Activated CD8-positive, alpha-beta memory T cell treated with anti-CD3 and anti-CD28 coated beads, Interleukin-2, amount 50 U/mL, for 4 hours (primary cell): Measurements from ENCODE around the gene CES1.
"Not testable (repeated sequence)": the region's sequence is repeated elsewhere in the genome, so short reads cannot be mapped to it uniquely, and the experiment has no call there.

Experiments
- DNase-seq: peaks from one replicate; pipeline ENCODE4 v3.0.0-alpha.2; 2020

CES1 gene

DNA sequence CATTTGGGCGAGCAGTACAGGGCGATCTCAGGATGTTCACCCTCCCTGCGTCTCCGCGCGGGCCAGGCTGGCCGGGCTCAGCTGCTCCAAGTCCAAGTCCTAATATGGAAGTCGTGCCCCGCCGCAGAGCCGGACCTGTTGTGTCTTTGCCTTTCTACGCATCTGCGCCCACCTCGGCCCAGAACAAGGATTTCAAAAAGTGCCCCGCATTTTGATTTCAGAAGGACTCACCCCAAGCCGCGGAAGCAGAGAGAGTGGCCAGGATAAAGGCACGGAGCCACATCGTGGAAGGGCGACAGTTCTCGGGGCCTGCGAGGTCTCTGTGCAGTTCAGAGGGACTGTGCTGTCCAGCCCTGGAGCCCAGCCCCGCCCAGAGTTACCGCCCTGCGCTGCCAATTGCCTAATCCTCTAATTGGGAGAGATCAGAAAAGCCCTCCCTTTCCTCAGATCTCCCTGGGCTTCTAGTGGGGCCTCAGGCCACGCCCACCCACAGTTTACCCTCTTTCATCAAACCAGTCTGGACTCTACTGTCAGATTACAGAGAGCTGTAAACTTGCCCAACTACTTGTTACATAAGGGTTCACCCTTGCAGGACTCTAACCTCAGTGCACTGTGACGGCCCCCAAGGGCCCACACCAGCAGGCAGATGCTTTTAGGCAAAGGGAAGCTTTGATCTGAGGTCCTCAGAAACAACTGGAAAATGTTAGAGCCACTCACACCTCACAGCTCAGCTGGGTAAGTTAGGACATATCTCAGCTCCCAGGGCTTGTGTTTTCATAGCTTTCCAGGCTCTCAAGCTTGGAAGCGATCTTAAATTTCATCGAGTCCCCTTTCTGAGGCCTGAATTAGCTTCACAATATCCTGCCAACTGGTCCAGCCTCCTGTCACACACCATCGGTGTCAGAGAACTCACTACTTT, at the start of gene CES1:
TSS of gene CES1 (minus strand) at position 324 of the 919 bp plus-strand sequence. CDS start at position 283, 41 bp downstream.
- no peak for DNase-seq

DNA sequence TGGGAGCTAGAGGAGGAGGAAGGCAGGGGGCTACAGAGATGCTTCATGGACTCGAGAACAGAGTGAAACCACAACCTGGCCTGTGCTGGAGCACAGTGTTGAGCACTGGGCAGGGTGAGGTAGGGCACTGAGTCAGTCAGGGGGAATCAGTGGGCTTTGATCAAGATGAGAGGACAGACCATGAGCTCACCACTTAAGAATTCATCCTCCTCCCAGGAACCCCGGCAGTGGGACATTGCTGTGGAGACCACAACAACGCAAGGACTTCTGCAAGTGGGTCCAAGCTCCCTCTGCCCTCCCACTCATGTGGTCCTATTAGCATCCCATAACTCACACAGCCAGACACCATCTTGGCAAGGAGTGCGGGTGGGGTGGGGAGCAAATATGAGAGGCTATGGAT, 44.0 kb upstream of the CES1 start:
- DNase-seq, result no peak

DNA sequence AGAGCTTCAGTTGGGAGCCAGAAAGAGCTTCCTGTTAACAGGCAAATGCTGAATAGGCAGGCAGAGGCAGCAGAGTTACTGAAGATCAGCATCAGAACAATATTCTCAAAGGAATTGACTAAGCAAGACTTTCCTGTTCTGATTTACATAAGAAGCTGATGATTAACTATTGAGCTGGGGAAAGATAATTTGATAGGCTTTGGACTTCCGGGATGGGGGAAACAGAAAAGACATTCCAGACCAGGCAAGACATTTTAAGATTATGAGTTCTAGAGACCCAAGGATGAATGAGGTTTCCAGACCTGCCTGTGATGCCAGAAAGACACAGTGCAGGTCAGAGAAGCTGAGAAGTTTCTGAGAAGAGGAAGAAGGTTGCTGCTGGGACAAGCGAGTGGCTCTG, 42.4 kb upstream of the CES1 start, which contains the start of gene CES5A:
TSS of gene CES5A (minus strand) at position 101 of the 400 bp plus-strand sequence. CDS start 152 bp downstream, outside the sequence.
- no peak for DNase-seq

DNA sequence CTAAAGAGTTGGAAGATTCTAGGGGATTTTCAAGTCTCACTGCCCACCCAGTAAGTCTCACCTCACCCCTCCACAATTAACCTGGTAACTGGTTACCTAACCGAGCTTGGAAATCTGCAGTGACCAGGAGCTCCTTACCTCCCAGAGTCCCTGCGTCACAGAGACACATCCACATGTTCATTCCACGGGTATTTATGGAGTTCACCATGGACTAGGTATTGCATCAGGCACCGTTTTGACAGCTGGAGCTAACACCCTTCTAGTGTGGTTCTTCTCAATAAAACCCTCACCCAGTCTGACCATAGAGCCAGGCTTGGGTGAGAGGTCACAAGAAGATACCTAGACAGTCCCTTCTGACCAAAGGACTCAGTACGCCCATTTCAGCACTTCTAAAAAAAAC, 40.2 kb upstream of the CES1 start:
- DNase-seq, result no peak

DNA sequence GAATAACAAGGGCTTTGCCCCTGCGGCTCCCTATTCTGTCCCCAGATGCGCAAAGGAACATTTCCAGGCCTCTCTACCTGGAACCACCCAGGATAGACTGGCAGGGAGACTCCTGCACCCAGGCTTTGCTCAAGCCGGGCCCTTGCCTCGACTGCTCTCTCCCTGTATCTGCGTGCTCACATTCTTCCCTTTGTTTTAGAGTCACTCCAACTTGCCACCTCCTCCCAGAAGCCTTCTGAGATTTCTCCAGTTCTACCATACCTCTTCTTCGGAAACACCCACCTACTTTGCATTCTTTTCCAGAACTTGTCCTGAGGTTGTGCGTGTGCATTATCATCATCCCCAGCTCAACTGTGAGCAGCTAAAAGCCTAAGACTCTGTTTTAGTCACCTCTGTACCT, 39.2 kb upstream of the CES1 start:
- no peak for DNase-seq

DNA sequence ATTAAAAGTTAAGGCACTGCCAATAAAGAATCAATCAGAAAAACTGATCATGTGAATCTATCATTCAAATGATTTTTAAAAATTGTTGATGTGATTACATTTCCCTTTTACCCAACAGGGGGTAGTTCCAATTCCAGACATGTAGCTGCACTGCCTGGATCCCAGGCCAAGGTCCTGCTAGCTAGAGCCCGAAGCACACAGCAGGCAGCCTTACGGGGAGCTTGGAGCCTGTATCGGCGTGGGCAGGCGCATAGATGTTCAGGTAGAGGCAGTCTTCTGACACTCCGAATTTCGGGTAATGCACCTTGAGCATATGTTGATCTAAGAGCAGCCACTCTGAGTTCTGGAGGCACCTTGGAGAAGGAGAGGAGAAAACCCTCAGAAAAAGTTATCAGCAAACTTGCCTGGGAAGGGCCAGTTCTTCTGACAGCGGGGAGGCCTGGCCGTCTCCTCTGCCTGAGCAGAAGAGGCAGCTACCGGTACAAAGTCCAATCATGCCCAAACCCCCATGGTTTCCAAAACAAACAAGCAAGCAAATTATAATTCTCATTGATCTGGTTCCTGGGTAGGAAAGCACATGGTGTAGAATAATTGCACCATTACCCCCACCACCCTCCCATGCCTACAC, 38.6 kb upstream of the CES1 start:
- no peak for DNase-seq

DNA sequence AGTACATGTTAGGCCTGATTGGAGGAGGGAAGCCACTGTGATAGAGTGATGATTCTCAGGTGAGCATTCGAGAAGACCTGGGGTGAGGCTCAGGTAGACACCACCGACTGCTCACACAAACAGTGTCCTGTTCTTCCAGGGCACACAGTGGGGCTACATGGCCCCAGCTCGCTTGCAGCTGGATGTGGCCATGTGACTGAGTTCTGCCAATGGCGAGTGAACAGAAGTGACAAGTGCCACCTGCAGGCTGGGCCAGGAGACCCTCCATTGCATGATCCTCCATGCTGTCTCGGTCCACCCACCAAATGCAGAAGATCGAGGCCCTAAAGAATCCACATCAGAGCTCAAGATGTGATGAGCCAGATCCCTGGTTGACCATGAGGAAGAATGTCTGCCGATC, 36.1 kb upstream of the CES1 start:
- DNase-seq, result no peak

DNA sequence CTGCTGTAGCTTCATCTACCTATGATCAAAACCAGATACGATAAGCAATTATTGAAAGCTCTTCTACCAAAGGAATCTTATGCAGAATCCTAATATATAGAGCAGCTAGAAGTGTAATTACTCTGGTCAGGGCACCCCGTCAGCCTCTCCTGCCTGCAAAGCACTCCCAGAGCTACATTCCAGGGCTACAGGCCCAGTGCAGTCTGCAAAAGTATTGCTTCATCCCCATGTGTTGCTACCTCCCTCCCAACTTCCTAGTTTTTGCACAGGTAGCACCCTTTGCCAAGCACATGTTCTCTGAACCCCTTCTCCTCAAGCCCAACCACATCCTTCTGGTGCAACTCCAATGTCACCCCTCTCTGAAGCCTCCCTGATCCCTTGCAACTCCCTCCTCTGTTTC, 35.2 kb upstream of the CES1 start:
- no peak for DNase-seq

DNA sequence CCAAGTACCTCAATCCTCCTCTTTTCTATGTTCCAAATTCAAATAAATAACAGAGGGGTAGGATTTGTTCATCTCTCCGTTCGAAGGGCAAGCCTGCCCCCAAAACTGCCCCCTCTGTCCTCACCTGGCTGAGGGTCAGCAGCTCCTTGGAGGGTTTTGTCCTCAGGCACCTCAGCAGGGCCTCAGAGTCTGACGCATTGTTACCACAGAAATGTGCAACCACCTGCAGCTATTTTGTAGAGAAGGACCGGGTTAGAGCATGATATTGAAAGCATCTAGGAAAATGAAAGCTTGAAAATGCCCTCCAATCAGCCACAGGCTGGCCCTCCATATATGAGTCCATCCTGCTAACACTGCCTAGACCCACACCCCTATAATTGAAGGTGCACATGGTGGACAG, 28.4 kb upstream of the CES1 start:
- no peak for DNase-seq

DNA sequence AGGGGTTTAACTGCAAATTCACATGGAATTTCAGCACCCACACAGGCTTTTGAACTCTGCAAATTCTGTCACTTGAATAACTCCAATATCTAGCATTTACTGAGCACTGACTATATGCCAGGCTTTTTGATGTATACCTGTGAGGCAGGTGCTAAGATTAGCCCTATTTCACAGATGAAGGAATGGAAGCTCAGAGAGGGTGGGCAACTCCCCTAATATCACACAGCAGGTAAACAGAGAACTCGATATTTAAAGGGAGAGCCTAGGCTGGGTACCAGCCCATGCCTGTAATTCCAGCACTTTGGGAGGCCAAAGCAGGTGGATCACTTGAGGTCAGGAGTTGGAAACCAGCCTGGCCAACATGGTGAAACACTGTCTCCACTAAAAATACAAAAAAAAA, 24.8 kb upstream of the CES1 start:
- DNase-seq, result not testable (repeated sequence)

DNA sequence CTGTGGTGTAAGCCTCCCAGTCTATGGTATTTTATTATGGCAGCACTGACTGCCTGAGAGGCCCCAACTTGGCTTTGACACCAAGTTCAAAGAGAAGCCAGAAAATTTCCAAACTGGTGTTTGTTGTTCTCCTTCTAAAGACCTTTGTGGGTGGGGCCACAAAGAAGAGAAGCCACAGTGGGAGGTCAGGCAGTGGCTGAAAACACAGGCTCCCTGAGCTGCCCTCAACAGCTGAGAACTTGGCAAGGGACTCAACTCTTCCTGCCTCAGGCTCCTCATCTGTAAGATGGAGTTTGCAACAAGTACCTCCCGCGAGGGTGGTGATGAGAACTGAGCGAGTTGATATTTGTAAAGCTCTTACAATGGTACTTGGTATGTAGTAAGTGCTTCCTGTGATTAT, 24.1 kb upstream of the CES1 start:
- no peak for DNase-seq

DNA sequence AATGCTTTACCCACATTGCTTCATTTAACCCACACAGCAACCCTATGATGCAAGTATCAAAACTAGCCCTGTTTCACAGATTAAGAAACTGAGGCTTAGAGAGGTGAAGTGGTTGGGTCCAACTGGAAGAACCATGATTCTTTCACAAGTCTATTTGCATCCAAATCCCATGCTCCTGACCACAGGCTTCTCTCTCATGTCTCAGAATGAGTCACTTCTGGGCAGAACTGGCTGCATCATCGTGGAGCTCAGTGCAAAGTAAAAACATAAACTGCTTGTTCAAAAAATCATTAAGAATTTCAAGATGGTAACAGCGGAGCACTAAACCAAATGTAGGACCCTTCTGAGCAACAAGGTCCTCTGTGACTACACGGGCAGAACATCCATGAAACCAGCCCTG, 20.2 kb upstream of the CES1 start:
- no peak for DNase-seq

DNA sequence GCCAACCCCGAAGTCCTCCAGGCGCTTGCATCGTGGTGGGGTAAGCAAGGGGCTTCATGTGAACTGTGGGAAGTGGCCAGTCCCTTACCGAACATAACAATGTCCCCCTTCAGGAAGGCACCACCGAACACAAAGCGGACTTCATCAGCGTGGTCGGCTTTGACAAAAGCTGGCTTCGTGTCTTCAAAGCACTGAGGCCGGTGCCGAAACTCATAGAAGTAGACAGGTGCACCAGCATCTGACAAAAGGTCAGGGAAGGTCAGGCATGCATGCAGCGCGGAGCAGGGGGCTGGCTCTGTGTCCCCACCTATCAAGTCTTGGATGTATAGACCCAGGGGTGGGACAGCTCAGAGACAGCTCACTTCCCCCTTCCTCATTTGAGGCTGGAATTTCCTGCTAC, 16.6 kb upstream of the CES1 start:
- DNase-seq, result no peak

DNA sequence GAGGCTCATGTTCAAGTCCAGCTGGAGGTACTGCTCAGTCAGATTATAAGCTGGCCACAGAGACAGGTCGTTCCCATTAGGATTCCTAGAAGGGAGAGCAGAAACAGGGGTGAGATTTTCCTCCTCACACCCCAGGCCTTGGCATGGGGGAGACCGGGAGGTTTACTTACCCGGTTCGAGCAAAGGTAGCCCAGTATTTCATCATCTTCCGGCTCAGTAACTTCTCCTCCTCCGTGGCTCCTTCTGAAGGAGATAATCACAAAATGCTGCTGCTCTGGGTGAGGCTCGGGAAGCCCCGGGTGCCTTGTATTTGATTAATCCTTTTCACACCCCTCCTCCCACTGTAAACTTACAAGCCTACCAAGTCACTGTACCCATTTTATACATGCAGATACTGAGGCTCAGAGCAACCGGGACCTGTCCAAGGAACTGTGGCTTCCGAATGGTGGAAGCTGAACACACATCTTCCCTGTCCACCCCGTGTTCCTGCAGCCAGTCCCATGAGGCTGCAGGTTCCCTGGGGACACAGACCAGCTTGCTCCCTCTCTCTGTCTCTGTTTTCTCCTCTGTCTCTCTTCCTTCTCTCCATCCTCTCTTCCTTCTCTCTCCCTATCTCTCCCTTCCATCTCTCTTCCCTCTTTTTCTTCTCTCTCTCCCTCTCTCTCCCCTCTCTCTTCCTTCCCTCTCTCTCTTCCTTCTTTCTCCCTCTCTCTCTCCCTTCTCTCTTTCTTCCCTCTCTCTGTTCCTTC, 13.9 kb upstream of the CES1 start:
- no peak for DNase-seq

DNA sequence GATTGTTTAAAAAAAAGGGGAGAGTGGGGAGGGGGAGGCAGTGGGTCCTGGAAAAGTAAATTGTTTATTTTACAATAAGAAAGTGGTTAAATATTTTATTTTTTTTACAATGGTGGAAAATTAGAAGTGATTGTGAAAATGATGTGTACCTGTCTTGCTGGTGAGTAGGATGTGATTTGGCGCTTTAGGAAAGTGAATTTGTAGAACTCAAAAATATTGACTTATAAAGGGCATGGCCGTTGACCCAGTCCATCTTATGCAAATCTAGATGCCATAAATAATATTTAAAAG, 10.2 kb upstream of the CES1 start:
- no peak for DNase-seq

DNA sequence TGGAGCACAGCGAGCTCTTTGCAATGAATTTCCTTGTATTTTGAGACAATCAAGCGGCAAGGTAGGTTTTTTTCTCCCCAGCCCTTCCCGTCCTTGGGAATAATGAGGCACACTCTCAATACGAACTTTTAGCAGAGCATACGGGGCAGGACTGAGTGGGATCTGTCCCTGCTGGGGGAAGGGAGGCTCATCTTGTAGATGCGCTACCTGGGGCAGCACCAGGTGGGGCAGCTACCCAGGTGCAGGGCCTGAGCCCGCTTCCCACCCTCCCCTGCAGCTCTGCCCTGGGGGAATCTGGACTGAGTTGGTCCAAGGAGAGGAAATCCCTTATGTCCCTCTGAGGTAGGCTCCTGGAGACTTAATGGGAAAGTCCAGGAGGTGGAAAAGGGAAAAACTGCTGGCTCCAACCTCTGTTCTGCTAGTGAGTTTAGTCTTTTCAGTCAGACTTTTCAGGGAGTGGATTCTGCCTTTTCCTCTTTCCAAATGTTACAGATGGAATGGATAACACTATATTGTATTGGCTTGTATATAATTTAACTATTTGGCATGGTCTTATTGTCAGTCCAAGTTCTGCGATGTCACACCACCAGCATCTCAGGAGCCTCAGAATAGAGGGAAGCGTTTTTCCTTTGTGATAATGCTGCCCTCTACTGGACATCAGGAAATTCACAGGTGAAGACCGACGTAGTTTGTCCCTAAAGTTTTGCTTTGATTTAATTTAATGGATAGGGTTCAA, 9.6 kb upstream of the CES1 start:
- DNase-seq, result no peak

DNA sequence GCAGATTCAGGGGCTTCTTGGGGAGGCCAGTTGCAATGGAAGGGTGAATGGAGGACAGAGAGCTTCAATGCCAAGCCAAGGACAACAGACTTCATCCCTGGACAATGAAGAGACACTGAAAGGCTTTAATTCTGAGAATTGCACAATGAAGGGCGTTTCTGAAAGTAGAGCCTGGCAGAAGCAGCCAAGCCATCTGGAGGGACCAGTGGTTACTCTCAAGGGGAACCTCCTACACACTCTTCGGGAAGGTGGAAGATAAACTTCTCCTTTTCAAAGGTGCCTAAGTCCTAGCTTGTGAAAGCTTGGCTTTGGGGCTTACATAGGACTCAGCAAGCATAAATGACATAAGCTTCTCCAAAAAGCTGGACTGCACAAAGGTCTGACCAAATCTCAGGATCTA, 6.2 kb upstream of the CES1 start:
- no peak for DNase-seq

DNA sequence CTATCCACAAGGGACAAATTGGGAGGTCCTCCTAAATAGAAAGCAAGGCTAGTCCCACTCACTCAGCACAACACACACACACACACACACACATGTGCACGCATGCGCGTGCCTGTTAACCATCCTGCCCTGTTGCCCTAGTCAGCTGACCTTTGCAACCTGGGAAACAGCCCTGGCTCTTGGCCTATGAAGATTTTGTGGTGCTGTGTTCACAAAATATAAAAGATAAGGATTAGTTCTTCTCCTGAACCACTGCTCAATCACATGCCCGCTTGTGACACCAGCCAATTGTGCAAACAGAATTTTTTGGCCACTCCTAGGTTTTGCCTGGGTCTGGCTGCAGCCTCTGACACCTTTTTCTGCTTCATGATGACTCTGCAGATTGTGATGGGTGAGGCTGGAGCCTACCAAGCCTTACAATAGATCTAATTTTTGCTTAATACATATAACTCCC, 3.3 kb upstream of the CES1 start:
- no peak for DNase-seq

DNA sequence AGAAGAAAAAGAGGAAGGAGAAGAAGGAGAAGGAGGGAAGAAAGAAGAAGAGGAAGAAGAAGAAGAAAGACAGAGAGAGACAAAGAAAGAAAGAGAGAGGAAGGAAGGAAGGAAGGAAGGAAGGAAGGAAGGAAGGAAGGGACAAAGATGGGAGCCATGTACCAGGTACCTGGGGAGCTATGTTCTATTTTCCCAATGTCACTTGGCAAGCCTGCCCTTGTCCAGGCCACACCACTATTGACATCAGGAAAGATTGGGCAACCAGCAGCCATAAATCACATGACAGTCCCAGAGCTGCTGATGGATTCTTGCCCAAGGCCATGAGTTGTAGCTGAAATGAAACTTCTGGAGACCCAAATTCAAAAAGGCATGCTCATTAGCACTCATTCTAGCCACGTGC, 2.7 kb upstream of the CES1 start:
- DNase-seq, result no peak

DNA sequence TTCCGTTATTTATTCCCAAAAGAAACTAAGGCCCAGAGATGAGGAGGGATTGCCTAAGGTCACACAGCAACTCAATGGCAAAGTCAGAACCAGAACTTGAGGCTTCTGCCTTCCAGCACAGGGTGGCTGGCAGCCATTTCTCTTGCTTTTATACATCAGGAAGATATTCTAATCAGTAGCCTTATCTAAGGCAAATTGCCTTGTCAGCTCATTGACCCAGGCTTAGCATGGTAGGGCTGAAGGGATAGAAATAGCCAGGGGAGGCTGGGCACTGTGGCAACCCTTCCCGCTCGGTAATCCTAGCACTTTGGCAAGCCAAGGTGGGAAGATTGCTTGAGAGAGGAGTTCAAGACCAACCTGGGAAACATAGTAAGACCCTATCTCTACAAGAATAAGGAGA, 2.3 kb upstream of the CES1 start:
- not testable (repeated sequence) for DNase-seq

DNA sequence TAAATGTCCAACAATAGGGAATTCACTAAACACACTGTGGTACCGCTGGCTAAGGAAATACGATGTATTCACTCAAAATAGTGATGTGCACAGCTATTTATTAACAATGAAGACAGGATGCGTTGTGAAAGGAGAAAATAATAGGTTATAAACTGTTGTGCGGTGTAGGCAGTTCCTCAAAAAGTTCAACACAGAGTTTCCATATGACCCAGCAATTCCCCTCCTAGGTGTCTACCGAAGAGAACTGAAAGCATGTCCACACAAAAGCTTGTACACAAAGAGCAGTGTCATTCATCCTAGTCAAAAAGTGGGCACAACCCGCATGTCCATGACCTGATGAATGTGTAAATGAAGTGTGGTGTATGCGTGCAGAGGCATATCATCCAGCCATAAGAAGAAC, 1.2 kb upstream of the CES1 start:
- no peak for DNase-seq

DNA sequence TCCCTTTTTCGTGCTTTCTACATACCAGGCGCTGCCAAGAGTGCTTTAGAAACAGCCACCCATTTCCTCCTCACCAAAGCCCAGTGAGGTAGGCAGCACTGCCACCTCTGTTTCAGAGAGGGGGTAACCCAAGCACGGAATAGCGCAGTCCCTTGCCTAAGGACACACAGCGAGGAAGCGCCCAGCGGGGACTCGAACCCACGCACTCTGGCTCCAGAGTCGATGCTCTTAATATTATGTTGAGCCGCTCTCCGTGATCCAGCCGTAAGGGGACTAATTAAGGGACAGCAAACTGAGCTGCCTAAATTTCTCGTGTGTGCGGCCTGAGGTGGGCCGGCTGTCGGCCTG, 497 bp downstream of the CES1 start:
- DNase-seq, result no peak

DNA sequence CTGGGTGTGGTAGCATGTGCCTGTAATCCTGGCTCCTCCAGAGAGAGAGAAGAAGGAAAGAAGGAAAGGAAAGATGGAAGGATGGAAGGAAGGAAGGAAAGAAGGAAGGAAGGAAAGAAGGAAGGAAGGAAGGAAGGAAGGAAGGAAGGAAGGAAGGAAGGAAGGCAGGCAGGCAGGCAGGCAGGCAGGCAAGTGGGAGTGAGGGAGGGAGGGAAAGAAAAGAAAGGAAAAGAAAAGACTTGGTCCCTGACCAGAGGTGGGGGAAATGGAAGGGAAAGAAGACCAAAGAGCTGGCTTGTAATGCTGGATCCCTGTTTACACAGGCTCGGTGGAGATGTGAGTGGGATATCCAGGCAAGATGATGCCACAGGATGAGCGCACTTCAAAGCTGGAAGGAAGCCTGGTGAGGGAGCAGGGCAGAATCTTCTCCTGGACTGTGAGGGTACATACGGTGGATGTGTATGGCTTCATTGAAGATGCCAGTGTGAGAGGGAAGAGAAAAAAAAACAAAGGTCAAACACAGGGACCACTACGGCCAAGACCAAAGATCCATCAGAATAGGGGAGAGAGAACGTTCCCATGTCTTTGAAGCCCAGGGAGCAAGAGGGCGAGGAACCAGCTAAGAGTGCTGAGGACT, 2.1 kb downstream of the CES1 start:
- no peak for DNase-seq
